Measurements from ENCODE around the gene CELA3A.
"Not testable (repeated sequence)": the region's sequence is repeated elsewhere in the genome, so short reads cannot be mapped to it uniquely, and the experiment has no call there.

Gene CELA3A

GRCh38 chr1:22031214-22031962 is 29.9 kb downstream of the CELA3A start:
- DNase-seq (ENCODE audit: extremely low spot score): no peak
- POLR2A ChIA-PET: interaction anchor here (1.3 kb wide), 2 partner anchors 9 to 10 kb away, joined by 5 read pairs; no protein-coding TSS in a partner anchor
- CTCF ChIA-PET: interaction anchor here (0.8 kb wide), 1 partner anchor 19 kb away, joined by 5 read pairs; no protein-coding TSS in a partner anchor
- TF ChIP-seq, protein P1, sequence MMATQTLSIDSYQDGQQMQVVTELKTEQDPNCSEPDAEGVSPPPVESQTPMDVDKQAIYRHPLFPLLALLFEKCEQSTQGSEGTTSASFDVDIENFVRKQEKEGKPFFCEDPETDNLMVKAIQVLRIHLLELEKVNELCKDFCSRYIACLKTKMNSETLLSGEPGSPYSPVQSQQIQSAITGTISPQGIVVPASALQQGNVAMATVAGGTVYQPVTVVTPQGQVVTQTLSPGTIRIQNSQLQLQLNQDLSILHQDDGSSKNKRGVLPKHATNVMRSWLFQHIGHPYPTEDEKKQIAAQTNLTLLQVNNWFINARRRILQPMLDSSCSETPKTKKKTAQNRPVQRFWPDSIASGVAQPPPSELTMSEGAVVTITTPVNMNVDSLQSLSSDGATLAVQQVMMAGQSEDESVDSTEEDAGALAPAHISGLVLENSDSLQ (IDR thresholded peaks at IDR 0.05): 0 out of 2 replicates have a peak, but pooled peaks have one; percentile 20
- no peak for TF ChIP-seq TARDBP (IDR thresholded peaks at IDR 0.05)

DNA sequence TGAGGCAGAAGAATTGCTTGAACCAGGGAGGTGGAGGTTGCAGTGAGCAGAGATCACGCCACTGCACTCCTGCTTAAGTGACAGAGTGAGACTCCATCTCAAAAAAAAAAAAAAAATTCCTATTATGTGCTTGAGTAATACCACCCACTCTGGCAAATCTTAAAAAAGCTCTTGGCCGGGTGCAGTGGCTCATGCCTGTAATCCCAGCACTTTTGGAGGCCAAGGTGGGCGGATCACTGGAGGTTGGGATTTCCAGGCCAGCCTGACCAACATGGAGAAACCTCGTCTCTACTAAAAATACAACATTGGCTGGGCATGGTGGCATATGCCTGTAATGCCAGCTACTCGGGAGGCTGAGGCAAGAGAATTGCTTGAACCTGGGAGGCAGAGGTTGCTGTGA is 33.4 kb downstream of the CELA3A start:
- CTCF ChIA-PET; DNase-seq (ENCODE audit: extremely low spot score): not testable (repeated sequence)
- POLR2A ChIA-PET: interaction anchor here (1.2 kb wide), 1 partner anchor 18 kb away, joined by 3 read pairs; the partner anchor contains the start of gene CDC42

GRCh38 chr1:22037520-22037919 is 36.1 kb downstream of the CELA3A start:
- ChIA-PET POLR2A (interaction anchor here (0.9 to 2.1 kb wide), 2 partner anchors 12 to 16 kb away, joined by 4 to 14 read pairs; partner anchors contain the start of gene CDC42), CTCF (no interaction called here)
- no peak for TF ChIP-seq SP1 (IDR thresholded peaks at IDR 0.05)
- no peak for TF ChIP-seq HDGF (IDR thresholded peaks at IDR 0.05; ENCODE audit: borderline replicate concordance)
- TF ChIP-seq LEF1 (IDR thresholded peaks at IDR 0.05; ENCODE audit: borderline replicate concordance): no peak
- TF ChIP-seq SUZ12 (IDR thresholded peaks at IDR 0.05): no peak
- TF ChIP-seq, protein P1 (IDR thresholded peaks at IDR 0.05): no peak
- TF ChIP-seq TARDBP (IDR thresholded peaks at IDR 0.05): no peak
- no peak for TF ChIP-seq NFRKB (IDR thresholded peaks at IDR 0.05)
- no peak for TF ChIP-seq CTBP1 (IDR thresholded peaks at IDR 0.05; ENCODE audit: borderline replicate concordance)
- TF ChIP-seq ELF4 (IDR thresholded peaks at IDR 0.05): no peak
- no peak for DNase-seq (ENCODE audit: extremely low spot score)

DNA sequence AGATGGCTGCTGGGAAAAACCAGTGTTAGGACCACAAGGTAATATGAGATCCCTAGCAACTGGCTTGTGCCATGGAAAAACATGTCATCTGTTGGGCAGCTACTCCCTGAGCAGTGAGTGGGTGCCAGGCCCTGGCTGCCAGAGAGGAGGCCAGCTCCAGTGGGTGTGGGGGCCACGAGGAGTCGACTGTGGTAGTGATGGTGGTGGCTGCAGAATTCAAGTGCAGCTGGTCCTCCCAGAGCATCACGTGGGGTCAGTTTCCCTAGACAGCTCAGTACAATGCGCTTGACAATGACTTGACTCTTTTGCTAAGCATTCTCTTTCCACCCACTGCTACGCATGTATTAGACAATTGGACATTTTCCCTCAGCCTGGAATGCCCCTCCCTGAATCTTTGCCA is 36.6 kb downstream of the CELA3A start:
- TF ChIP-seq NFRKB (IDR thresholded peaks at IDR 0.05) (no peak), L3MBTL2 (conservative IDR thresholded peaks at IDR 0.05) (no peak), HDGF (IDR thresholded peaks at IDR 0.05; ENCODE audit: borderline replicate concordance) (no peak), CTBP1 (IDR thresholded peaks at IDR 0.05; ENCODE audit: borderline replicate concordance) (no peak), FOXK2 (IDR thresholded peaks at IDR 0.05) (no peak), ARNT (IDR thresholded peaks at IDR 0.05) (no peak), SP1 (IDR thresholded peaks at IDR 0.05) (no peak), TARDBP (IDR thresholded peaks at IDR 0.05) (no peak)
- TF ChIP-seq, protein P1 (IDR thresholded peaks at IDR 0.05): no peak
- DNase-seq (ENCODE audit: extremely low spot score): no peak
- CTCF ChIA-PET: no interaction called here
- POLR2A ChIA-PET: interaction anchor here (1.0 to 2.1 kb wide), 2 partner anchors 13 to 14 kb away, joined by 4 to 14 read pairs; partner anchors contain the start of gene CDC42

DNA sequence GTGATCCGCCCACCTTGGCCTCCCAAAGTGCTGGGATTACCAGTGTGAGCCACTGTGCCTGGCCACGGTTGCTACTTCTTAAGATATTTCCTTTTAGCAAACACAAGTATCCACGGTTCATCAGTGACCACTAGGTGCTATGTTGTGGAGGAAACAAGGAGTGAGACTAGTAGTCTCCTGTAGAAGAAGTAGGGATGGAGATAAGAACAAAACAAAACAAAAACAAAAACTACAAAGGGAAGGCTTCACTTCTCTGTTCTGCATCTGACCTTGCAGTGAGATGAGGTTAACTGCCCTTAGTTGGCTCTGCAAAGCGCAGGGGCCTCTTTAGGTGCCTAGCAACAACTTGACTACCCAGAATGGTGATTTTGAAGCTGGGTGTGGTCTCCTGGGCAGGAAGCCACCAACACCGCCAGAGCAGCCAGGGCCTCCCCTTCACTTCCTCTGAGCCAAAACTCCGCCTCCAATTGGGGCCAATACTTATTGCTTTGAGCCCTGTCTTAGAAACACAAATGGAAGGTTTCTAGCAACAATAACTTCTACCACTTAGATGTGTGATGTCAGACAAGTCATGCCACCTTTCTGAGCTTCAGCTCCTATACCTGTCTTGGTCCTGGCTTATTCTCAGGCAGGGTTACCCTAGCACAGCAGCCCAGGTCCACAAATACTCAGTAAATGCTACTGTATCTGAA is 38.3 kb downstream of the CELA3A start:
- TF ChIP-seq CTBP1 (IDR thresholded peaks at IDR 0.05; ENCODE audit: borderline replicate concordance) (no peak), LEF1 (IDR thresholded peaks at IDR 0.05; ENCODE audit: borderline replicate concordance) (no peak), HDGF (IDR thresholded peaks at IDR 0.05; ENCODE audit: borderline replicate concordance) (no peak), L3MBTL2 (conservative IDR thresholded peaks at IDR 0.05) (no peak), FOXK2 (IDR thresholded peaks at IDR 0.05) (no peak), SUZ12 (IDR thresholded peaks at IDR 0.05) (no peak), BHLHE40 (IDR thresholded peaks at IDR 0.05; ENCODE audit: borderline replicate concordance) (no peak), ELF4 (IDR thresholded peaks at IDR 0.05) (no peak), NFRKB (IDR thresholded peaks at IDR 0.05) (no peak)
- POLR2A ChIA-PET: interaction anchor here (1.2 to 1.8 kb wide), 4 partner anchors 8 to 15 kb away, joined by 5 to 14 read pairs (median 6); partner anchors contain the start of gene CDC42
- peak; percentile 36 for DNase-seq (ENCODE audit: extremely low spot score)
- CTCF ChIA-PET: no interaction called here

DNA sequence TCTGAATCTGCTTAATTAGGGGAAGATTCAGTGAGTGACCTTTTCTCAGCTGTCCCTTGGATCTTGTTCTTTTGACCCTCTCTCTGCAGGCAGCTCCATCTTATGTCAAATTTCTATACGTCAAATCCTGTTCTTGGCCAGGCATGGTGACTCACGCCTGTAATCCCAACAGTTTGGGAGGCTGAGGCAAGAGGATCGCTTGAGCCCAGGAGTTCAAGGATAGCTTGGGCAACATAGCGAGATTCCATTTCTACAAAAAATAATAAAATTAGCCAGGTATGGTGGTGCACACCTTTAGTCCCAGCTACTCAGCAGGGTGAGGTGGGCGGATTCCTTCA is 38.8 kb downstream of the CELA3A start:
- POLR2A ChIA-PET: interaction anchor here (1.2 to 1.8 kb wide), 4 partner anchors 9 to 16 kb away, joined by 5 to 14 read pairs (median 6); partner anchors contain the start of gene CDC42
- no peak for TF ChIP-seq SUZ12 (IDR thresholded peaks at IDR 0.05)
- no peak for TF ChIP-seq FOXK2 (IDR thresholded peaks at IDR 0.05)
- no peak for TF ChIP-seq ELF4 (IDR thresholded peaks at IDR 0.05)
- TF ChIP-seq LEF1 (IDR thresholded peaks at IDR 0.05; ENCODE audit: borderline replicate concordance): no peak
- no peak for TF ChIP-seq SP1 (IDR thresholded peaks at IDR 0.05)
- no peak for TF ChIP-seq HDGF (IDR thresholded peaks at IDR 0.05; ENCODE audit: borderline replicate concordance)
- no peak for TF ChIP-seq ARNT (IDR thresholded peaks at IDR 0.05)
- no peak for TF ChIP-seq FOXM1 (IDR thresholded peaks at IDR 0.05; ENCODE audit: borderline replicate concordance)
- no peak for TF ChIP-seq FOXA1 (IDR thresholded peaks at IDR 0.05)
- TF ChIP-seq TARDBP (IDR thresholded peaks at IDR 0.05): no peak
- TF ChIP-seq CTBP1 (IDR thresholded peaks at IDR 0.05; ENCODE audit: borderline replicate concordance): no peak
- TF ChIP-seq, protein P1 (IDR thresholded peaks at IDR 0.05): no peak
- TF ChIP-seq L3MBTL2 (conservative IDR thresholded peaks at IDR 0.05): no peak
- no peak for TF ChIP-seq BHLHE40 (IDR thresholded peaks at IDR 0.05; ENCODE audit: borderline replicate concordance)
- no peak for TF ChIP-seq NFRKB (IDR thresholded peaks at IDR 0.05)
- TF ChIP-seq ZNF384 (IDR thresholded peaks at IDR 0.05): no peak
- DNase-seq (ENCODE audit: extremely low spot score): no peak
- CTCF ChIA-PET: no interaction called here
